ENCODE data around the gene AGBL1. TPM values are rescaled to one million over a fixed set of nuclear protein-coding genes. Genes with fewer than 3 reads are reported as not detected.

The AGBL1 gene
- total and polyA plus RNA-seq, 11 donors, result under 0.01 to 0.08 (median 0.02) TPM; not detected in 8

GRCh38 chr15:86810329-86810728, 730.7 kb downstream of the AGBL1 start:
- Histone ChIP-seq H3K36me3 (no peaks in the 10 kb centered on the region), H3K9me3 (no peaks in the 10 kb centered on the region), H3K27ac (no peak overlapping the region), H3K4me3 (no peak overlapping the region), H3K27me3 (no peaks in the 10 kb centered on the region), H3K4me1 (no peaks in the 10 kb centered on the region)
- intact Hi-C loops (cut with DNase I), result no loop called here
- no peak for DNase-seq
- ATAC-seq, result no peak
- TF ChIP-seq POLR2A (IDR thresholded peaks at IDR 0.05), result no peak
- TF ChIP-seq, protein P1, sequence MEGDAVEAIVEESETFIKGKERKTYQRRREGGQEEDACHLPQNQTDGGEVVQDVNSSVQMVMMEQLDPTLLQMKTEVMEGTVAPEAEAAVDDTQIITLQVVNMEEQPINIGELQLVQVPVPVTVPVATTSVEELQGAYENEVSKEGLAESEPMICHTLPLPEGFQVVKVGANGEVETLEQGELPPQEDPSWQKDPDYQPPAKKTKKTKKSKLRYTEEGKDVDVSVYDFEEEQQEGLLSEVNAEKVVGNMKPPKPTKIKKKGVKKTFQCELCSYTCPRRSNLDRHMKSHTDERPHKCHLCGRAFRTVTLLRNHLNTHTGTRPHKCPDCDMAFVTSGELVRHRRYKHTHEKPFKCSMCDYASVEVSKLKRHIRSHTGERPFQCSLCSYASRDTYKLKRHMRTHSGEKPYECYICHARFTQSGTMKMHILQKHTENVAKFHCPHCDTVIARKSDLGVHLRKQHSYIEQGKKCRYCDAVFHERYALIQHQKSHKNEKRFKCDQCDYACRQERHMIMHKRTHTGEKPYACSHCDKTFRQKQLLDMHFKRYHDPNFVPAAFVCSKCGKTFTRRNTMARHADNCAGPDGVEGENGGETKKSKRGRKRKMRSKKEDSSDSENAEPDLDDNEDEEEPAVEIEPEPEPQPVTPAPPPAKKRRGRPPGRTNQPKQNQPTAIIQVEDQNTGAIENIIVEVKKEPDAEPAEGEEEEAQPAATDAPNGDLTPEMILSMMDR (IDR thresholded peaks at IDR 0.05), result no peak

DNA sequence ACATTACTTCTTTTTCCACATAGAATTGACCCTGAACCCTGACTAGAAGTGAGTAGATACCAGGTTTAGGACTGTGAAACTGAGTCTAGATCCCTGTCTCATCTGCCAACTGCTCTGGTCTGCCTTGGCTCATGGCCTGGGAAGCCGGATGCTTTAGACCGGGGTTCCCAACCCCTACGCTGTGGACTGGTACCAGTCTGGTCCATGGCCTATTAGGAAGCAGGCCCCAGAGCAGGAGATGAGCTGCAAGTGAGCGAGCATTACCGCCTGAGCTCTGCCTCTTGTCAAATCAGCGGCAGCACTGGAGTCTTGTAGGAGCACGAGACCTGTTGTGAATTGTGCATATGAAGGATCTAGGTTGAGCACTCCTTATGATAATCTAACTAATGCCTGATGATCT, 734.2 kb downstream of the AGBL1 start:
- intact Hi-C loops (cut with DNase I), result no loop called here
- WGBS, 4 donors, result 83 to 98% (median 96%) methylated on average over 7 of the region's 7 CpGs
- Histone ChIP-seq H3K4me1 (no peaks in the 10 kb centered on the region), H3K9me3 (no peaks in the 10 kb centered on the region), H3K27ac (no peak overlapping the region), H3K27me3 (no peaks in the 10 kb centered on the region), H3K4me3 (no peak overlapping the region), H3K36me3 (no peaks in the 10 kb centered on the region)
- TF ChIP-seq, protein P1 (IDR thresholded peaks at IDR 0.05), result no peak
- TF ChIP-seq POLR2A (IDR thresholded peaks at IDR 0.05), result no peak
- DNase-seq (no peak), ATAC-seq (no peak)

GRCh38 chr15:86829245-86829644, 749.6 kb downstream of the AGBL1 start:
- no peak for TF ChIP-seq POLR2A (IDR thresholded peaks at IDR 0.05)
- TF ChIP-seq, protein P1 (IDR thresholded peaks at IDR 0.05), result no peak

DNA sequence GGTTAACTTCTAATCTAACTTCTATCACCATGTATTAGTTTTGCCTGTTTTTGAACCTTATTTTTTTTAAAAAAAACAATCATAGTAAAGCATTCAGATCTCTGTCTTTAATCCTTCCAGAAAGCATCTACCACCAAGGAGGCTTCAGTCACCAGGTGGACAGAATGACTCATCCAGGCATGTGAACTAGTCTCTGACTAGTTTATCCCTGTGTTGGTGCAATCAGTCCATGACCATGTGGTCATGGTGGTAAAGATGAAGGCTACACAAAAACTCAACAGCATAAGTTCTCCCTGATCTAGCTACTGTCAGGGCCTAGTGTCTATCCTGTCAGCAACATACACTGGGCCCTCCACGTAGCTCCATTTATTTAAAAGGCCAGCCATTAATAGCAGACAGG, 750.6 kb downstream of the AGBL1 start:
- intact Hi-C loops (cut with DNase I), result no loop called here
- H3K27me3 ChIP-seq, result no peaks in the 10 kb centered on the region
- no peaks in the 10 kb centered on the region for H3K36me3 ChIP-seq
- 90 to 92% (median 91%) methylated on average over 1 of the region's 1 CpG for WGBS, 4 donors
- no peak for TF ChIP-seq POLR2A (IDR thresholded peaks at IDR 0.05)
- TF ChIP-seq, protein P1 (IDR thresholded peaks at IDR 0.05), result no peak
- ATAC-seq, result no peak
- no peaks in the 10 kb centered on the region for H3K9me3 ChIP-seq
- DNase-seq, result no peak
- peaks cover 0 to 20% (median 5%) of the 10 kb centered on the region in 12 donors for H3K4me1 ChIP-seq
- no peak overlapping the region for H3K4me3 ChIP-seq
- no peak overlapping the region for H3K27ac ChIP-seq

More at GRCh38 chr15:86829245-86829644, 749.6 kb downstream of the AGBL1 start:
- H3K27me3 ChIP-seq, result no peaks in the 10 kb centered on the region
- intact Hi-C loops (cut with DNase I), result loop anchor here in 1 of 10 donors (5.0 kb wide), 1 partner anchor 117 kb away; no protein-coding TSS in a partner anchor
- H3K27ac ChIP-seq, result no peak overlapping the region
- peaks cover 0 to 7% (median 0%) of the 10 kb centered on the region in 12 donors for H3K9me3 ChIP-seq
- 58 to 79% (median 67%) methylated on average over 1 of the region's 1 CpG for WGBS, 4 donors
- H3K36me3 ChIP-seq, result no peaks in the 10 kb centered on the region
- ATAC-seq, result no peak
- no peak overlapping the region for H3K4me3 ChIP-seq
- DNase-seq, result no peak
- H3K4me1 ChIP-seq, result peaks cover 0 to 12% (median 5%) of the 10 kb centered on the region in 12 donors

All from heart left ventricle (tissue), 16 donors.